OCI-M2 (cell line): Measurements from ENCODE around the gene RNF157.

Experiments
- DNase-seq: peaks from one replicate; lab custom pipeline; 2025; ENCODE audit not compliant: unreplicated experiment; lab: John Stamatoyannopoulos, UW

Gene RNF157

GRCh38 chr17:76130473-76130872 is 109.8 kb downstream of the RNF157 start:
- no peak for DNase-seq

DNA sequence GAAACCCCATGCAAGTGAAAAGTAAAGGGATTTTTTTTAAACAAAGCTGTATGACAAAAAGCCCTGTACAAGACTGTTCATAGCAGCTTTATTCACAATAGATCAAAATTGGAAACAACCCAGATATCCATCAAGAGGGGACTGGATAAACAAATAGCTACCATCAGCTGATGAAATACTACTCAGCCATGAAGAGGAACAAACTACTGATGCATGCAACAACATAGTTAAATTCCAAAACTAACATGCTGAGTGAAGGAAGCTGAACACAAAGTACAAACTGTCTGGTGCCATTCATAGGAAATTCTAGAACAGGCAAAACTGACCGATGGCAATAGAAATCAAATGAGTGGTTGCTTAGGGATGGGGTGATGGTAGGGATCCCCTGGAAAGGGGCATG is 114.4 kb downstream of the RNF157 start:
- no peak for DNase-seq

- DNase-seq = no peak
Observed at GRCh38 chr17:76125391-76125675, 115.0 kb downstream of the RNF157 start.

DNA sequence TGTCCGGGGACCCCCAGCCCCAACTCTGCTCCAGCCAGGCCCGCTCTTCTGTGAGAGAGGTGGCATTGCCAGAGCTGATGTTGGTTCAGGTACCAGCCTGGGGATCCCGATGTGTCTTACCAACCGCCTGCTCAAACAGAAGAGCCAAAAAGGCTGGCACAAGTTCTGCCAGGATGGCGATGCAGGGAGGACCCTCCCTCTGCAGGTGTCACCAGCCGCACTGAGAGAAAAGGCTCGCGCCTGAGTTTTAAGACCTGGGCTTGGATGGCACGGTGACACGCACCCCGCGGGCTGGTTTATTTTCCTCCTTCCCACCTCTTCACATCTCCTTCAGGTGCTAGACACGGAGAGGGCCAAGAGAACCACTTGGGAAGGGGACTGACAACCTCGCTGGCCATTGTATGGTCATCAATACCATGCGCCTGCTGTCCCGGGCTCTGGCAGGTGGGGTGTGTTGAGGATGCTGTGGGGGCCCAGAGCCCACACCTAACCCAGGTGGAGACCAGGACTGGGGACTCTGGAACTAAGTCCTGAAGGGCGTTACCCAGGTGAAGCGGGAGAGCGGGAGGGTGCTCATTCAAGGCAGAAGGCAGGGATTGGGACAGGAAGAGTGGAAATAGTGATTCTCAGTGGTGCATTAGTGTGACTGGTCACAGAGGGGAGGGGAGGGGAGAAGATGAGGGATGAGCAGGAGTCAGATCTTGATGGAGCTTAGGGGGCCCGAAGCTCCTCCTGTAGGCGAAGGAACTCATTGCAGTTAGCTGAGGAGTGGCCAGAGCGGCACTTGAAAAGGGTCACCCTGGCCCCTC is 115.5 kb downstream of the RNF157 start:
- no peak for DNase-seq

- no peak for DNase-seq
Observed at GRCh38 chr17:76123749-76124581, 116.3 kb downstream of the RNF157 start.

- DNase-seq = no peak
Observed at GRCh38 chr17:76123191-76123499, 117.1 kb downstream of the RNF157 start.

- DNase-seq = no peak
Observed at GRCh38 chr17:76122431-76123190, 117.7 kb downstream of the RNF157 start.

DNA sequence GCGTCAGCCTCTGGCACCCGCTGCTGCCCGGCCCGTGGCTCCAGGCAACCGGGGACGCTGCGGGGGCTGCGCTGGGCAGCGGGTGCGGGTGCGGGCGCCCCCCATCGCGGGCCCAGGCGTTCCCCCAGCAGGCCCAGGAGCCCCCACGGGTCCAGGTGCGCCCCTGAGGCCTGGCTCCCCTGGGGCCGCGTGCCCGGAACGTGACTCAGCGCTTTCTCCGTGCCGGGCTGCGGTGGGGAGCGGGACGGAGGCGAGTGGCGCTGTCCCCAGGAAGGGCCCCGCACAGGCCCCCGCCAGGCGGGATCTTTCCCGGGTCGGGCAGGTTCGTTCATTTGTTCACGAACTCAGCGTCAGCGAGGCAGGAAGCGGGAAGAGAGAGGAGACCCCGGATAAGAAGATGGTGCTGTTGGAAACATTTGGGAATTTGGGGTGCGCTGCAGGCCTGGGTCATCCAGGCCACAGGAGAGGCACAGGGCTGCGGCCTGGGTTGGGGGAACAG is 118.3 kb downstream of the RNF157 start:
- no peak for DNase-seq

DNA sequence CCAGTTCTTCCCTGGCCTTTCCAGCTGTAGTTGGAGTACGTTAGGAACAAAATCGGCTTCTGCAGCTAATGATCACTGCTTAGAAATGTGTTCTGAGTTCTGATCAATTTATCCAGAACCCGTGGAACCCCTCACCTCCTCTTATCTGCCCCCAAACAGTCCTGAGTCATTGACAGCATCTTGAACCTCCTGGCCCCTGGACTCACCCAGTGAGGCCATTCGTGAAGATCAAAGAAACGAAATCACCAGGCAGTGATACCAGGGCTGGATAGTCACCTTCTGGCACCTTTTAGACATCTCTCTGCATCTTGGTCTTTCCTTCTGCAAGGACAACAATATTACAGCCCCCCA is 119.7 kb downstream of the RNF157 start:
- no peak for DNase-seq

DNA sequence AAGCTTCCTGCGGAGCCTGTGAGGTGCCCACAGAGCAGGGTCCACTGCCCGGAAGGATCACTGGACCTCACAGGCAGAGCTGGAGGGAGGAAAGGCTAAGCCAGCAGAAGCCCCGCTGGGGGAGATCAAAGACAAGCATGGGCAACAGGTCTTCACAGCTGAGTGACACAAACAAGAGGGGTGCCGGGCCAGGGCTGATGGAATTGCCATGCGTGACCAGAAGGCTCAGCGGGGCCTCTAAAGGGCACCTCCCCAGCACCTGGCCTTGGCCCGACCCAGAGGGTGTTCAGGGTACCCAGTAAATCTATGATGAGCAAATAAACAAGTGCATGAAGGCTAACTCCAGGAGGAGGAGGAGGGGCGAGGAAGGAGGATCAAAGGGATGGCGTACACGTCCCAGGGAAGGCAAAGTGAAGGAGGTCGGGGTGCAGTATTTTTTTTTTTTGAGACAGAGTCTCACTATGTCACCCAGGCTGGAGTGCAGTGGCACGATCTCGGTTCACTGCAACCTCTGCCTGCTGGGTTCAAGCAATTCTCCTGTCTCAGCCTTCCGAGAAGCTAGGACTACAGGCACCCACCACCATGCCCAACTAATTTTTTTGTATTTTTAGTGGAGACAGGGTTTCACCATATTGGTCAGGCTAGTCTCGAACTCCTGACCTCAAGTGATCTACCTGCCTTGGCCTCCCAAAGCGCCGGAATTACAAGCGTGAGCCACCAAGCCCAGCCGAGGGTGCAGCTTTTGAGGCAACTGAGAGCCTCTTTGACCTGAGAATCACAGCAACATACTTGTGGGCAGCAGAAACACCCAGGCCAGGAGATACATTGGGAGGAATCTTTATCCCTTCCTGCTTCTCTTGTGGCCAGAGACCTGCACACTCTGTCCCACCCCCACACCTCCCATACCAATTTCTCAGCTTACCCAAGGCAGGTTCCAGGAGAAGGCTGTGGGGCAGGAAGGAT is 120.6 kb downstream of the RNF157 start:
- DNase-seq = no peak

DNA sequence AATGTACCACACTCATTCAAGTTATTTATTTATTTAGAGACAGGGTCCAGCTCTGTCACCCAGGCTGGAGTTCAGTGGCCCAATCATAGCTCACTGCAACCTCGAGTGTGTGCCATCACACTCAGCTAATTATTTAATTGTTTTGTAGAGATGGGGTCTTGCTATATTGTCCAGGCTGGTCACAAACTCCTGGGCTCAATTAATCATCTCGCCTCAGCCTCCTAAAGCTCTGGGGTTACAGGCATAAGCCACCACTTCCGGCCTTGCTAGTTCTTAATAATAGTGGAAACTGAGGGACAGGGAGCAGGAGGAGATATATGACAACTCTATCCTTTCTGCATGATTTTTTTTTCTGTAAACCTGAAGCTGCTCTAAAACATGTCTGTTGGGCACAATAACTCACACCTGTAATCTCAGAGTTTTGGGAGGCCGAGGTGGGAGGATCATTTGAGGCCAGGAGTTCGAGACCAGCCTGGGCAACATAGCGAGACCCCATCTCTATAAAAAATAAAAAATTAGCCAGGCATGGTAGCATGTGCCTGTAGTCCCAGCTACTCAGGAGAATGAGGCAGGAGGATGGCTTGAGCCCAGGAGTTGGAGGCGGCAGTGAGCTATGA is 125.0 kb downstream of the RNF157 start:
- DNase-seq = no peak

GRCh38 chr17:76111956-76112355 is 128.3 kb downstream of the RNF157 start:
- no peak for DNase-seq

DNA sequence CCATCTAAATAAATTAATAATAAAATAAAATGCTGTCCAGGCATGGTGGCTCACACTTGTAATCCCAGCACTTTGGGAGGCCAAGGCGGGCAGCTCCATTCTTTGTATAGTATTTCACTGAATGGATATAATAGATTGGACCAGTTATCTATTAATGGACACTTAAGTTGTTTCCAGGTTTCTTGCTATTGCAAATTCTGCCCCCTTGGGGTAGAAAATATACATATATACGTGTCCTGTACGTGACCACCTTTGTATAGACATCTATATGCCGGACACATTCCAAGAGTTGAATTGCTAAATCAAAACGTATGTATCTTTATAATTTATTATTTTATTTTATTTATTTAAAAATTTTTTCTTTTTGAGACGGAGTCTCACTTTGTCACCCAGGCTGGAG is 132.8 kb downstream of the RNF157 start:
- DNase-seq = no peak

- DNase-seq = no peak
Observed at GRCh38 chr17:76106703-76107102, 133.6 kb downstream of the RNF157 start.

GRCh38 chr17:76104896-76105231 is 135.4 kb downstream of the RNF157 start:
- DNase-seq = no peak

- DNase-seq = no peak
Observed at GRCh38 chr17:76104140-76104895, 136.0 kb downstream of the RNF157 start.

GRCh38 chr17:76103274-76104139 is 136.8 kb downstream of the RNF157 start, which contains the start of gene EXOC7:
Gene EXOC7, minus strand, starts transcription at chr17:76103787. Its CDS starts 95 bp downstream, at chr17:76103692.
- no peak for DNase-seq

GRCh38 chr17:76102944-76103273 is 137.4 kb downstream of the RNF157 start:
- no peak for DNase-seq
